Nephron progenitor cell (in vitro differentiated cells): ENCODE results near the gene PTDSS2.
"Not testable (repeated sequence)": the region's sequence is repeated elsewhere in the genome, so short reads cannot be mapped to it uniquely, and the experiment has no call there.

ENCODE experiments used
- DNase-seq: peaks from one replicate; pipeline ENCODE4 v3.0.0; 2021
- H3K27ac Mint-ChIP-seq: 2 replicates; pipeline ENCODE4 v1.8.0; 2021; ENCODE audit warnings: mild to moderate bottlenecking, moderate library complexity, mixed read lengths
- H3K27me3 Mint-ChIP-seq: 2 replicates; pipeline ENCODE4 v1.8.0; 2021; ENCODE audit warnings: mild to moderate bottlenecking, low read depth, mixed read lengths; ENCODE audit not compliant: poor library complexity
- H3K36me3 Mint-ChIP-seq: 2 replicates; pipeline ENCODE4 v1.8.0; 2021; ENCODE audit warnings: low read depth, mixed read lengths
- H3K4me1 Mint-ChIP-seq: 2 replicates; pipeline ENCODE4 v1.8.0; 2021; ENCODE audit warnings: mixed read lengths
- H3K4me3 Mint-ChIP-seq: 2 replicates; pipeline ENCODE4 v1.8.0; 2021; ENCODE audit warnings: mild to moderate bottlenecking, moderate library complexity, mixed read lengths
- H3K9me3 Mint-ChIP-seq: 2 replicates; pipeline ENCODE4 v1.8.0; 2021; ENCODE audit warnings: mild to moderate bottlenecking, moderate library complexity, mixed read lengths
- CTCF ChIP-seq: fragments of 200-600 bp; sonication (generic); IDR thresholded peaks from 2 replicates; pipeline ENCODE4 v1.5.0; 2021; ENCODE audit warnings: antibody characterized with exemption

PTDSS2 gene

GRCh38 chr11:449889-450808, at the start of gene PTDSS2:
PTDSS2 (plus strand) TSS chr11:450279; CDS start chr11:450456, 177 bp downstream.
- no peaks in the 10 kb centered on the region for H3K9me3 Mint-ChIP-seq
- peaks cover 4% of the 10 kb centered on the region for H3K27me3 Mint-ChIP-seq
- no peak for TF ChIP-seq CTCF
- H3K4me1 Mint-ChIP-seq = peaks cover 55% of the 10 kb centered on the region
- DNase-seq = peak; percentile 97
- peaks cover 21% of the 10 kb centered on the region for H3K36me3 Mint-ChIP-seq
- H3K4me3 Mint-ChIP-seq = peak within 1 kb of the TSS; percentile 94
- peak within 1 kb of the TSS; percentile 83 for H3K27ac Mint-ChIP-seq

DNA sequence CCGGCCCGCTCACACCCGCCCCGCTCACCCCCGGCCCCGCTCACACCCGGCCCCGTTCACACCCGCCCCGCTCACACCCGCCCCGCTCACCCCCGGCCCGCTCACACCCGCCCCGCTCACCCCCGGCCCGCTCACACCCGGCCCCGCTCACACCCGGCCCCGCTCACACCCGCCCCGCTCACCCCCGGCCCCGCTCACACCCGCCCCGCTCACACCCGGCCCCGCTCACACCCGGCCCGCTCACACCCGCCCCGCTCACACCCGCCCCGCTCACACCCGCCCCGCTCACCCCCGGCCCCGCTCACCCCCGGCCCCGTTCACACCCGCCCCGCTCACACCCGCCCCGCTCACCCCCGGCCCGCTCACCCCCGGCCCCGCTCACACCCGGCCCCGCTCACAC, 48.9 kb upstream of the PTDSS2 start:
- not testable (repeated sequence) for DNase-seq, H3K4me1 Mint-ChIP-seq, H3K4me3 Mint-ChIP-seq

DNA sequence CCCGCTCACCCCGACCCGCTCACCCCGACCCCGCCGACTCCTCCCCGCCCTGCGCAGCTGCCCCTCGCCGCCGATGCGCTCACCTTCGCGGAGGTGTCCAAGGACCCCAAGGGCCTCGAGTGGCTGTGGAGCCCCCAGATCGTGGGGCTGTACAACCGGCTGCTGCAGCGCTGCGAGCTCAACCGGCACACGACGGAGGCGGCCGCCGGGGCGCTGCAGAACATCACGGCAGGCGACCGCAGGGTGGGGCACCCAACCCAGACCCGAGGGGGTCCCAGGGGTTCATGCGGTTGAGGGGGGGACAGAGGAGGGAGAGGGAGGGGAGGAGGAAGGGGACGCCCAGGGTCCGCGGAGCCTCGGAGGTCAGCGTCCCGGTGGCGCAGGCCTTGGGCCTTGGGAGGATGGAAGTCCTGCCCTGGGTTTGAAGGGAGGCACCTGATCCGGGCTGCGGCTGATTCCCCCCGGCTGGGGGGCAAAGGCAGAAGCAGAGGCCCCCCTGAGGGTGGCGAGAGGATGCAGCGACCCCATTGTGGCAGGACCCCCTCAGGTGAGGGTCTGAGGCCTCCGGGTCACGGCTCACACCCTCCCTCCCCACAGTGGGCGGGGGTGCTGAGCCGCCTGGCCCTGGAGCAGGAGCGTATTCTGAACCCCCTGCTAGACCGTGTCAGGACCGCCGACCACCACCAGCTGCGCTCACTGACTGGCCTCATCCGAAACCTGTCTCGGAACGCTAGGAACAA, 46.9 kb upstream of the PTDSS2 start:
- peaks cover 14% of the 10 kb centered on the region for H3K27me3 Mint-ChIP-seq
- no peak overlapping the region for H3K27ac Mint-ChIP-seq
- H3K36me3 Mint-ChIP-seq = no peaks in the 10 kb centered on the region
- peaks cover 7% of the 10 kb centered on the region for H3K4me1 Mint-ChIP-seq
- peak; percentile 2 for DNase-seq
- peaks cover 13% of the 10 kb centered on the region for H3K9me3 Mint-ChIP-seq
- TF ChIP-seq CTCF = no peak
- no peak overlapping the region for H3K4me3 Mint-ChIP-seq

More for the DNA sequence above, 48.9 kb upstream of the PTDSS2 start:
- peaks cover 11% of the 10 kb centered on the region for H3K27me3 Mint-ChIP-seq
- H3K36me3 Mint-ChIP-seq, H3K27ac Mint-ChIP-seq: not testable (repeated sequence)
- H3K9me3 Mint-ChIP-seq = peaks cover 13% of the 10 kb centered on the region

- H3K27ac Mint-ChIP-seq = no peak overlapping the region
- no peak for TF ChIP-seq CTCF
- H3K4me1 Mint-ChIP-seq = peaks cover 7% of the 10 kb centered on the region
- H3K36me3 Mint-ChIP-seq = no peaks in the 10 kb centered on the region
- H3K9me3 Mint-ChIP-seq = peaks cover 9% of the 10 kb centered on the region
- DNase-seq = peak; percentile 1
- no peak overlapping the region for H3K4me3 Mint-ChIP-seq
- H3K27me3 Mint-ChIP-seq = peaks cover 15% of the 10 kb centered on the region
These were observed 46.2 kb upstream of the PTDSS2 start for GRCh38 chr11:403761-404431.

DNA sequence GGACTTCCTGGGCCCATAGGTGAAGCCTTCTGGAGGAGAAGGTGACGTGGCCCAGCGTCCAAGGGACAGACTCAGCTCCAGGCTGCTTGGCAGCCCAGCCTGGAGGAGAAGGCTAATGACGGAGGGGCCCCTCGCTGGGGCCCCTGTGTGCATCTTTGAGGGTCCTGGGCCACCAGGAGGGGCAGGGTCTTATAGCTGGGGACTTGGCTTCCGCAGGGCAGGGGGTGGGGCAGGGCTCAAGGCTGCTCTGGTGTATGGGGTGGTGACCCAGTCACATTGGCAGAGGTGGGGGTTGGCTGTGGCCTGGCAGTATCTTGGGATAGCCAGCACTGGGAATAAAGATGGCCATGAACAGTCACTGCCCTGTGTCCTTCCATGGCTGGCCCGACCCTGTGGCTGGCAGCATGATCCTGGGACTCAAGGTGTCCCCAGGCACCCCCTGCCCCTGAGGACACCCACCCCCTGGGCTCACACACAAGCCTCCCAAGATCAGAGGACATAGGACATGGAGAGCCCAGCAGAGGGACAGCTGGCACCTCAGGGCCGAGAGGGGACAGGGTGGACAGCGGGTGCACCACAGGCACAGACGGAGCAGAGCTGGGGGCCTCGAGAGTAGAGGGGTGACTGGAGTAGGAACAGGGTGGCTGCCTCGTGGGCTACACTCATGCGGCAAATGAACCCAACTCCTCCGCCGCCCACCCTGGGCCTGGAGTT, 45.4 kb upstream of the PTDSS2 start:
- H3K4me1 Mint-ChIP-seq = peaks cover 7% of the 10 kb centered on the region
- H3K9me3 Mint-ChIP-seq = peaks cover 6% of the 10 kb centered on the region
- TF ChIP-seq CTCF = no peak
- no peak overlapping the region for H3K27ac Mint-ChIP-seq
- no peak overlapping the region for H3K4me3 Mint-ChIP-seq
- peak; percentile 1 for DNase-seq
- H3K27me3 Mint-ChIP-seq = peaks cover 9% of the 10 kb centered on the region
- H3K36me3 Mint-ChIP-seq = no peaks in the 10 kb centered on the region
